T follicular helper cell (primary cell): ENCODE measurements around the gene STAT3.
"Not testable (repeated sequence)": the region's sequence is repeated elsewhere in the genome, so short reads cannot be mapped to it uniquely, and the experiment has no call there.

ENCODE experiments used
- DNase-seq: peaks from one replicate; pipeline ENCODE4 v3.0.0-alpha.2; 2020; ENCODE audit warnings: low read depth

Gene STAT3

GRCh38 chr17:42297775-42298174, 90.5 kb downstream of the STAT3 start:
- DNase-seq = not testable (repeated sequence)

- no peak for DNase-seq
Measured at GRCh38 chr17:42296012-42296411, 92.2 kb downstream of the STAT3 start.

GRCh38 chr17:42294469-42295398, 93.5 kb downstream of the STAT3 start:
- DNase-seq = no peak

- no peak for DNase-seq
Measured at GRCh38 chr17:42291129-42291528, 97.1 kb downstream of the STAT3 start.

GRCh38 chr17:42290577-42290976, 97.7 kb downstream of the STAT3 start:
- DNase-seq = no peak

GRCh38 chr17:42289611-42290181, 98.5 kb downstream of the STAT3 start:
- DNase-seq = no peak

GRCh38 chr17:42288803-42289610, 99.2 kb downstream of the STAT3 start:
- no peak for DNase-seq

GRCh38 chr17:42287977-42288802, 100.1 kb downstream of the STAT3 start, which contains the start of gene STAT5A:
Gene STAT5A, plus strand, starts transcription at chr17:42288498. Its CDS starts 914 bp downstream, at chr17:42289412.
- DNase-seq = peak; percentile 68

GRCh38 chr17:42287305-42287976, 100.8 kb downstream of the STAT3 start:
- DNase-seq = no peak

- no peak for DNase-seq
Measured at GRCh38 chr17:42286411-42287221, 101.6 kb downstream of the STAT3 start.

- DNase-seq = no peak
Measured at GRCh38 chr17:42285346-42286050, 102.7 kb downstream of the STAT3 start.

GRCh38 chr17:42284566-42284965, 103.7 kb downstream of the STAT3 start:
- no peak for DNase-seq

- DNase-seq = no peak
Measured at GRCh38 chr17:42284024-42284369, 104.2 kb downstream of the STAT3 start.

GRCh38 chr17:42283241-42284023, 104.8 kb downstream of the STAT3 start:
- DNase-seq = no peak

- no peak for DNase-seq
Measured at GRCh38 chr17:42282478-42283080, 105.7 kb downstream of the STAT3 start.

- DNase-seq = no peak
Measured at GRCh38 chr17:42281571-42282096, 106.6 kb downstream of the STAT3 start.

GRCh38 chr17:42279776-42280630, 108.2 kb downstream of the STAT3 start:
- no peak for DNase-seq
